ENCODE data around the gene ADPRM. TPM values are rescaled to one million over a fixed set of nuclear protein-coding genes. Genes with fewer than 3 reads are reported as not detected.

The ADPRM gene
- total RNA-seq, 1 donor from 2014 or later = 14.1 TPM

GRCh38 chr17:10744501-10745000, 47.2 kb downstream of the ADPRM start:
- no peaks in the 10 kb centered on the region for H3K36me3 Mint-ChIP-seq (ENCODE audit: low read depth)
- H3K9me3 Mint-ChIP-seq = no peaks in the 10 kb centered on the region
- H3K4me3 Mint-ChIP-seq = no peak overlapping the region
- H3K27me3 Mint-ChIP-seq = peaks cover 3% of the 10 kb centered on the region
- no peak for TF ChIP-seq CTCF (IDR thresholded peaks at IDR 0.05)
- POLR2A ChIA-PET = no interaction called here
- ATAC-seq (ENCODE audit: low read depth) (no peak), DNase-seq (no peak)
- intact Hi-C loops (cut with micrococcal nuclease) = no loop called here
- no peaks in the 10 kb centered on the region for H3K4me1 Mint-ChIP-seq
- CTCF ChIA-PET = no interaction called here
- no peak overlapping the region for H3K27ac Mint-ChIP-seq

- DNase-seq (no peak), ATAC-seq (ENCODE audit: low read depth) (no peak)
- intact Hi-C loops (cut with micrococcal nuclease) = no loop called here
- no peaks in the 10 kb centered on the region for H3K36me3 Mint-ChIP-seq (ENCODE audit: low read depth)
- no peak overlapping the region for H3K4me3 Mint-ChIP-seq
- POLR2A ChIA-PET = no interaction called here
- H3K27ac Mint-ChIP-seq = no peak overlapping the region
- peaks cover 3% of the 10 kb centered on the region for H3K27me3 Mint-ChIP-seq
- H3K9me3 Mint-ChIP-seq = no peaks in the 10 kb centered on the region
- H3K4me1 Mint-ChIP-seq = no peaks in the 10 kb centered on the region
- TF ChIP-seq CTCF (IDR thresholded peaks at IDR 0.05) = no peak
- CTCF ChIA-PET = no interaction called here
These were observed 47.8 kb downstream of the ADPRM start for GRCh38 chr17:10745231-10745630.

GRCh38 chr17:10748531-10749181, 51.3 kb downstream of the ADPRM start:
- intact Hi-C loops (cut with micrococcal nuclease) = no loop called here
- H3K36me3 Mint-ChIP-seq (ENCODE audit: low read depth) = no peaks in the 10 kb centered on the region
- ATAC-seq (ENCODE audit: low read depth) (no peak), DNase-seq (no peak)
- no peak for TF ChIP-seq CTCF (IDR thresholded peaks at IDR 0.05)
- H3K4me3 Mint-ChIP-seq = no peak overlapping the region
- POLR2A ChIA-PET = no interaction called here
- no peaks in the 10 kb centered on the region for H3K4me1 Mint-ChIP-seq
- no peak overlapping the region for H3K27ac Mint-ChIP-seq
- CTCF ChIA-PET = interaction anchor here (1.3 kb wide), 1 partner anchor 12 kb away, joined by 4 read pairs; no protein-coding TSS in a partner anchor
- no peaks in the 10 kb centered on the region for H3K9me3 Mint-ChIP-seq
- H3K27me3 Mint-ChIP-seq = peaks cover 1% of the 10 kb centered on the region

- H3K4me1 Mint-ChIP-seq = no peaks in the 10 kb centered on the region
- POLR2A ChIA-PET = no interaction called here
- no peak overlapping the region for H3K4me3 Mint-ChIP-seq
- no peaks in the 10 kb centered on the region for H3K9me3 Mint-ChIP-seq
- no peaks in the 10 kb centered on the region for H3K27me3 Mint-ChIP-seq
- TF ChIP-seq CTCF (IDR thresholded peaks at IDR 0.05) = no peak
- H3K36me3 Mint-ChIP-seq (ENCODE audit: low read depth) = no peaks in the 10 kb centered on the region
- DNase-seq = no peak
- H3K27ac Mint-ChIP-seq = no peak overlapping the region
- ATAC-seq (ENCODE audit: low read depth) = no peak
- intact Hi-C loops (cut with micrococcal nuclease) = loop anchor here (10.0 kb wide), 1 partner anchor 95 kb away; no protein-coding TSS in a partner anchor
- CTCF ChIA-PET = no interaction called here
These were observed 52.8 kb downstream of the ADPRM start for GRCh38 chr17:10750210-10750609.

- Mint-ChIP-seq H3K36me3 (ENCODE audit: low read depth) (no peaks in the 10 kb centered on the region), H3K27ac (no peak overlapping the region), H3K4me1 (no peaks in the 10 kb centered on the region), H3K4me3 (no peak overlapping the region), H3K27me3 (no peaks in the 10 kb centered on the region), H3K9me3 (no peaks in the 10 kb centered on the region)
- ChIA-PET CTCF (no interaction called here), POLR2A (no interaction called here)
- intact Hi-C loops (cut with micrococcal nuclease) = loop anchor here (10.0 kb wide), 1 partner anchor 93 kb away; no protein-coding TSS in a partner anchor
- TF ChIP-seq CTCF (IDR thresholded peaks at IDR 0.05) = no peak
- ATAC-seq (ENCODE audit: low read depth) = no peak
- DNase-seq = no peak
These were observed 54.2 kb downstream of the ADPRM start for GRCh38 chr17:10751563-10751962.

Measured in activated B cell treated with CpG ODN at 0.5 μM for 24 hours (primary cell).